Measurements from ENCODE around the gene SNX9. TPM values are rescaled to one million over a fixed set of nuclear protein-coding genes. Genes with fewer than 3 reads are reported as not detected.

Gene SNX9
- total and polyA plus RNA-seq, 10 of the 15 experiments (the other 5 are each of a cell fraction or from before 2014, with no cell fraction given) = 0.03 to 2.0 (median 0.37) TPM

DNA sequence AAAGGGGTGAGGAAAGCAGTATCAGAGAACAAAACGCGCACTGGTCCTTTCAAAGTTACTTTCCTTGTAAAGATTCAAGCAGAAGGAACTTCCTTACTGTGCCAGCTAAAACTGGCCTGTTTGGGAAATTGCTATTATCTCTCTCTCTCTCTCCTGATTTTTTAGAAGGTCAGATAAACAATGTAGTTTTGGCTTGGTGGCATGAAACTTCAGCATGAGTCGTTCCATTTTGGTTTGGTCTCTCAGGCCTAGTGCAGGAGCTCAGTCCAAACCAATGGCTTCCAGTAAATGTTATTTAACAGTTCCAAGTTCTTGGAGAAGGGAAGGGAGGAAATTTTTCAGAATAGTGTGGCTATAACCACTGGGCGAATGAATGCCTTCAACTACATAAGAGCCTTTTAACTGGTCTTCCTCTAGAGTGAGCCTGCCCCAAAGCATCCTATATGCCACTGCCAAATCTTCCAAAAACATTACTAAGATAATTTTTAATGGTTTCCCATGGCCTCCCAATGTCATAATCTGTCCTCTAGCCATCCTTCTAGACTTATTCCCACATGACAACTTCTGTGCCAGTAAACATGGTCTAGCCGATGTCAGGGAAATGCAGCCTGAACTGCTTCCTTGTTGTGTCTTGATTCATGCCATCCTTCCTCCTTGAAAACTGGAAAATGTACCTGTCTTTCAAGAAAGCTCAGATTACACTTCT is 9.1 kb upstream of the SNX9 start (continued):
- no peak for TF ChIP-seq CHD2 (IDR thresholded peaks at IDR 0.05; ENCODE audit: borderline replicate concordance, low read depth, low read length)
- no peak for TF ChIP-seq POU2F2 (IDR thresholded peaks at IDR 0.05; ENCODE audit: borderline replicate concordance, low read depth, low read length)
- no peak for TF ChIP-seq ATF7 (IDR thresholded peaks at IDR 0.05; ENCODE audit: low read depth)

DNA sequence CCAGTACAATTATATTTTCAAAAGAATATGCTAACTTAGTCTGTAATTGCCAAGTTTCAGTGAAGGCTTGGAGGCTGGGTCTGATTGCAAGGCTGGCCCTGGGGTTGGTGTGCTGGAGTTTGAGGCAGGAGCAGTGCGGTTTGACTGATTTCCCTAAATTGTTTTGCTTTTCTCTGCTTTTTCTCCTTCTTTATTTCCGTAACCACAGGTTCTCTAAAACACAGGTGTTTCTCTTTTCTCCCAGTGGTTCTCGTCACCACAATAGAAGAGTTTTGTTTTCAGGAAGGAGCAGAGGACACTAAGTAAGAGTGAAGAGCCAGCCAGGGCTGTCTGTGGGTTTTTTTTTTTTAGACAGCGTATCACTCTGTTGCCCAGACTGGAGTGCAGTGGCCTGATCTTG is 8.2 kb upstream of the SNX9 start:
- peak; percentile 41 for FAIRE-seq
- Histone ChIP-seq H3K27ac (ENCODE audit: control insufficient read depth, insufficient read depth) (no peak overlapping the region), H3K79me2 (ENCODE audit: control insufficient read depth, insufficient read depth, low read length) (no peaks in the 10 kb centered on the region), H3K4me2 (ENCODE audit: control insufficient read depth, insufficient read depth) (no peak overlapping the region), H2AFZ (ENCODE audit: control insufficient read depth, low read depth, low read length) (no peak overlapping the region), H3K9me3 (replicated peaks; ENCODE audit: control insufficient read depth, insufficient read depth, low read length) (no peaks in the 10 kb centered on the region; the same call in 2 of the 3 replicates), H3K27me3 (replicated peaks in 1 of 2; ENCODE audit: control insufficient read depth in 2 of 2, insufficient read depth in 2 of 2, low read length in 1 of 2) (peaks cover 0 to 5% of the 10 kb centered on the region in 2 experiments; a peak in 2 of 4 replicates), H3K9ac (ENCODE audit: control insufficient read depth, insufficient read depth, low read length) (no peak overlapping the region), H3K4me1 (ENCODE audit: control insufficient read depth, insufficient read depth, low read length) (peaks cover 7% of the 10 kb centered on the region), H4K20me1 (ENCODE audit: control insufficient read depth, insufficient read depth) (no peaks in the 10 kb centered on the region), H3K36me3 (ENCODE audit: control insufficient read depth in 2 of 2, insufficient read depth in 2 of 2, low read length in 1 of 2) (no peaks in the 10 kb centered on the region), H3K4me3 (no peak overlapping the region)
- ATAC-seq = peak; percentile 54; the same call in 2 of the 3 replicates
- TF ChIP-seq IKZF2 (IDR thresholded peaks at IDR 0.05) = peak; percentile 18 to 49; a peak in 1 of 4 replicates
- peak; percentile 51; the same call in 1 of the 2 replicates for TF ChIP-seq TBL1XR1 (IDR thresholded peaks at IDR 0.05; ENCODE audit: low read depth, low read length)
- TF ChIP-seq CHD4 (IDR thresholded peaks at IDR 0.05) = no peak
- TF ChIP-seq, protein P1, sequence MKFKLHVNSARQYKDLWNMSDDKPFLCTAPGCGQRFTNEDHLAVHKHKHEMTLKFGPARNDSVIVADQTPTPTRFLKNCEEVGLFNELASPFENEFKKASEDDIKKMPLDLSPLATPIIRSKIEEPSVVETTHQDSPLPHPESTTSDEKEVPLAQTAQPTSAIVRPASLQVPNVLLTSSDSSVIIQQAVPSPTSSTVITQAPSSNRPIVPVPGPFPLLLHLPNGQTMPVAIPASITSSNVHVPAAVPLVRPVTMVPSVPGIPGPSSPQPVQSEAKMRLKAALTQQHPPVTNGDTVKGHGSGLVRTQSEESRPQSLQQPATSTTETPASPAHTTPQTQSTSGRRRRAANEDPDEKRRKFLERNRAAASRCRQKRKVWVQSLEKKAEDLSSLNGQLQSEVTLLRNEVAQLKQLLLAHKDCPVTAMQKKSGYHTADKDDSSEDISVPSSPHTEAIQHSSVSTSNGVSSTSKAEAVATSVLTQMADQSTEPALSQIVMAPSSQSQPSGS (IDR thresholded peaks at IDR 0.05; ENCODE audit: low read length) = peak; percentile 23; the same call in 1 of the 2 replicates
- peak; percentile 75 for TF ChIP-seq RUNX3 (IDR thresholded peaks at IDR 0.05; ENCODE audit: low read length)
- RAD21 ChIA-PET (ENCODE audit: unreplicated experiment) = no interaction called here
- POLR2A ChIA-PET = no interaction called here
- SMC1A ChIA-PET (ENCODE audit: uncharacterized antibody, unreplicated experiment) = interaction anchor here (1.8 kb wide), 1 partner anchor 14 kb away, joined by 5 read pairs; no protein-coding TSS in a partner anchor
- BruUV-seq (replicated peaks) = no TSS peak
- in situ Hi-C loops (cut with MboI) = no loop called here
- peak; percentile 57 for DNase-seq (ENCODE audit: low read depth, low spot score)
- WGBS (ENCODE audit: insufficient coverage, insufficient replicate concordance, low lambda C conversion rate, missing lambda C conversion rate) = 77% methylated on average over 4 of the region's 4 CpGs
- CTCF ChIA-PET = interaction anchor here (1.0 kb wide), 1 partner anchor 14 kb away, joined by 3 read pairs; no protein-coding TSS in a partner anchor
- intact Hi-C loops (cut with micrococcal nuclease; ENCODE audit: unreplicated experiment) = no loop called here
